ENCODE results near the gene HACL1. TPM values are rescaled to one million over a fixed set of nuclear protein-coding genes. Genes with fewer than 3 reads are reported as not detected.

Gene HACL1
- total and polyA plus RNA-seq, 4 donors = 15.6 to 29.4 (median 20.3) TPM

DNA sequence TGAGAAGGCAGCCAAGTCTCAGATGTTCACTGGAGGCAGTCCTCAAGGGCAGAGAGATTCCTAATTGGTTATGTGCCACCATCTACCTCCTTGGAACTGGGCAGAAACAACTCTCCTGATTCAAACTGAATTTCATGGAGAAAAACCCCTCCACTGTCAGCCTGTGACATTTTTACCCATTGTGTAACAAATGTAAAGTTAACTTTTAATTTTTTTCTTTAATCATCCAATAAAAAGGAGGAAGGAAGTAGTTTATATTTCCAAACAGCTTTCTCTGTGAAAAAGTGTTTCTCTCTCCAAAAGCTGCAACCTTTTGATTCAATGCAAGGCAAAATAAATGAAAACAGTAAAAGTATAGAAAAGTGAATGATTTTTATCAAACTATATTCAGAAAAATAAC lies 79.4 kb downstream of the HACL1 start:
- no peaks in the 10 kb centered on the region for H3K36me3 ChIP-seq (ENCODE audit: control insufficient read depth, insufficient read depth, low read length)
- no peak for DNase-seq (ENCODE audit: low read depth in 4 of 6, low spot score in 6 of 6)
- no peaks in the 10 kb centered on the region for H3K9me3 ChIP-seq (ENCODE audit: control insufficient read depth, insufficient read depth, low read length)
- peaks cover 3% of the 10 kb centered on the region for H3K4me1 ChIP-seq (ENCODE audit: control insufficient read depth, insufficient read depth, low read length)
- no peak overlapping the region for H3K4me3 ChIP-seq (ENCODE audit: low read depth, low read length)
- H3K27ac ChIP-seq (ENCODE audit: low read depth, low read length) = no peak overlapping the region
- no peaks in the 10 kb centered on the region for H3K27me3 ChIP-seq (ENCODE audit: control insufficient read depth, insufficient read depth, low read length)

DNA sequence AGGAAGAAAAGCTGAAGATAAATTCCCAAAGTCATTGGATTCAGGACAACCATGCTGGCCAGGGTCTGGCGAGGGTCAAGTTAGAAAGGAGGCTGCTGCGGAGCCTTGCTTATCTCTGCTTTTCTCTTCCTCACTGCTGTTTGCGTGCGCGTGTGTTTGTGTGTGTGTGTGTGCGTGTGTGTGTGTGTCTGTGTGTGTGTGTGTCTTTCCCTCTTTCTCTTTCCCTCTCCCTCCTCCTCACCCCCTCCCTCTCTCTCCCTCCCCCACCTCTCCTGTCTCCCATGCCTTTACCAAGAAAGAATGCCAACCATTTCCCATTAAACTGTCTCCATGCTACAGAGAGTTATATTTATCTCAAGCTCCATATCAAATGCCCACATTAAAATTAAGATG lies 79.8 kb downstream of the HACL1 start, which contains the start of gene COLQ:
Gene COLQ (minus strand): TSS at position 134 of the 393 bp plus-strand sequence. CDS start 81 bp downstream, at position 53.
- no peak for DNase-seq (ENCODE audit: low read depth in 4 of 6, low spot score in 6 of 6)

DNA sequence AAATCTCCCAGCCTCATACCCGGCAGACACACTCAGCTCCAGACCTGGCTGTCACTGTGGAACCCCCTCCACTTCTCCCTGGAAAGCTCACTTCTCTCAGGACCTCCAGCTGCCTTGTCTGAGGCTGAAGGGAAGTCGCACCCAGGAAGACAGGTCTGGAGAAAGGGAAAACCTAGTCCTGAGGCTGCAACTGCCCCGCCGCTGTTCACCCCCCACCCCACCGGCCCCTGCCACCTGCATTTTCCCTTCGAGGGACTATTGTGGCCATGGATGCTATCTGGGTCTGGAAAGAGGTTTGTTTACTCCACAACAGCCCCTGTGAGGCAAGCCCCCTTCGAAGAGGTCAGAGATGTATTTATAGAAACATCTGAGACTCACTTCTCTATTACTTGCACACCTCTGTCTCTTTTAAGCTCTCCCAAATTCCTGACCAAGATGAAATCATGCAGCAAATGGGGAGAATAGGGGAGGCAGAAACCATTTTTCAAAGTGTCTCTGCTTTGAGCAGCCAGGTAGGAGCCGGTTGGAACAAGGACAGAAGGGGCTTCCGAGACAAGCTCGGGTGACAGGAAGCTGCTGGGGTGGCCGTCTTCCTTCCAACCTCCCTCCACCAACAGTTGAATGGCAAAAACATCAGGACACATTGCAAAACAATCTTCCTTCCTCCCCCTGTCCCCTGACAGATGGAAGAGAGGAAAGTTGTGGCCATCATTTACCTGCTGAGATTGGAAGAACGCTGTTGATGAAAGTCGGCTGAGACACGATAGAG lies 80.4 kb downstream of the HACL1 start:
- no peak overlapping the region for H3K4me3 ChIP-seq (ENCODE audit: low read depth, low read length)
- H3K27me3 ChIP-seq (ENCODE audit: control insufficient read depth, insufficient read depth, low read length) = no peaks in the 10 kb centered on the region
- no peak overlapping the region for H3K27ac ChIP-seq (ENCODE audit: low read depth, low read length)
- 42% methylated on average over 4 of the region's 14 CpGs for WGBS (ENCODE audit: insufficient coverage)
- no peak for DNase-seq (ENCODE audit: low read depth in 4 of 6, low spot score in 6 of 6)
- peaks cover 5% of the 10 kb centered on the region for H3K4me1 ChIP-seq (ENCODE audit: control insufficient read depth, insufficient read depth, low read length)
- H3K36me3 ChIP-seq (ENCODE audit: control insufficient read depth, insufficient read depth, low read length) = no peaks in the 10 kb centered on the region
- no peaks in the 10 kb centered on the region for H3K9me3 ChIP-seq (ENCODE audit: control insufficient read depth, insufficient read depth, low read length)

More for the DNA sequence above, 79.8 kb downstream of the HACL1 start, which contains the start of gene COLQ:
- Histone ChIP-seq H3K36me3 (ENCODE audit: control insufficient read depth, insufficient read depth, low read length) (no peaks in the 10 kb centered on the region), H3K4me1 (ENCODE audit: control insufficient read depth, insufficient read depth, low read length) (no peaks in the 10 kb centered on the region), H3K27me3 (ENCODE audit: control insufficient read depth, insufficient read depth, low read length) (no peaks in the 10 kb centered on the region), H3K4me3 (ENCODE audit: low read depth, low read length) (no peak within 1 kb of the TSS), H3K9me3 (ENCODE audit: control insufficient read depth, insufficient read depth, low read length) (no peaks in the 10 kb centered on the region), H3K27ac (ENCODE audit: low read depth, low read length) (no peak within 1 kb of the TSS)
- WGBS (ENCODE audit: insufficient coverage) = no CpG with 5 or more reads among the region's 6 CpGs

DNA sequence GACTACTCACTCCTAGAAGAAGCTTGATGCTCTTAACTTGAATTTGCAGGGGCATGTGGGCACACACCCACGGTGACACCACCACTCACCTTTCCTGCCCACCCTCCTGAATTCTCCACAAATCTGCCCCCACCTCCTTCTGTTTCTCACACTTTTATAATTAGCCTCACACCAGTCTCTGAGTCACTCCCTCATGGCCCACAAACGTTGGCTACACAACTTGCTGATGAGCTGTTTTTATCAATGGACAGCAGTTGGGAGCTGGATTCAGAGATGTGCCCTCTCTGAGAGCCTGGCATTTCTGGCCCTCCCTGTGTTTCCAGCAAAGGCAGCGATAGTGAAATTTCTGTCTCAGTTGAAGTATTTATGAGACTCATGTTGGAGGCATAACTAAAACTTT lies 81.2 kb downstream of the HACL1 start:
- 75% methylated on average over 2 of the region's 3 CpGs for WGBS (ENCODE audit: insufficient coverage)
- H3K27ac ChIP-seq (ENCODE audit: low read depth, low read length) = no peak overlapping the region
- no peak for DNase-seq (ENCODE audit: low read depth in 4 of 6, low spot score in 6 of 6)
- no peaks in the 10 kb centered on the region for H3K36me3 ChIP-seq (ENCODE audit: control insufficient read depth, insufficient read depth, low read length)
- H3K27me3 ChIP-seq (ENCODE audit: control insufficient read depth, insufficient read depth, low read length) = no peaks in the 10 kb centered on the region
- no peak overlapping the region for H3K4me3 ChIP-seq (ENCODE audit: low read depth, low read length)
- no peaks in the 10 kb centered on the region for H3K9me3 ChIP-seq (ENCODE audit: control insufficient read depth, insufficient read depth, low read length)
- peaks cover 6% of the 10 kb centered on the region for H3K4me1 ChIP-seq (ENCODE audit: control insufficient read depth, insufficient read depth, low read length)

DNA sequence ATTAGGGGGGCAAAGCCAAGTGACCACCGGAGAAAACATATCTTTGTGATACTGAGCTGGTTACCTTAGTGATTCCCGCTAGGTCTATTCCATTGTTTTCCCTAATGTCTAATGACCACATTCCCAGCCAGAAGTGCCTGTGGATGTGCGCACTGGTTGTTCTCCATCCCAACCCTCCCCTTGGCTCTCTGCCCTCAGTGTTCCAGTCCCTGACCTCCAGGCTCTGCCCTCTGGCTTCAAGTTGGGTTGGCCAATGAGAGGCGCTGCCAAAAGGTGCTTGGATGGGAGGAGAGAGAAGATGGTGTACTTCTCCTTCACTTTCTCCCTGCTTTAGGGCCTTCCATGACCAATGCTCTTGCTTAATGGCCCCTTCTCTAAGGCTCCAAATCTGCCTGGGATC lies 82.3 kb downstream of the HACL1 start:
- H3K27ac ChIP-seq (ENCODE audit: low read depth, low read length) = no peak overlapping the region
- no peak for DNase-seq (ENCODE audit: low read depth in 4 of 6, low spot score in 6 of 6)
- no peaks in the 10 kb centered on the region for H3K9me3 ChIP-seq (ENCODE audit: control insufficient read depth, insufficient read depth, low read length)
- H3K36me3 ChIP-seq (ENCODE audit: control insufficient read depth, insufficient read depth, low read length) = no peaks in the 10 kb centered on the region
- 89% methylated on average over 3 of the region's 4 CpGs for WGBS (ENCODE audit: insufficient coverage)
- H3K4me1 ChIP-seq (ENCODE audit: control insufficient read depth, insufficient read depth, low read length) = peaks cover 6% of the 10 kb centered on the region
- H3K27me3 ChIP-seq (ENCODE audit: control insufficient read depth, insufficient read depth, low read length) = no peaks in the 10 kb centered on the region
- no peak overlapping the region for H3K4me3 ChIP-seq (ENCODE audit: low read depth, low read length)

DNA sequence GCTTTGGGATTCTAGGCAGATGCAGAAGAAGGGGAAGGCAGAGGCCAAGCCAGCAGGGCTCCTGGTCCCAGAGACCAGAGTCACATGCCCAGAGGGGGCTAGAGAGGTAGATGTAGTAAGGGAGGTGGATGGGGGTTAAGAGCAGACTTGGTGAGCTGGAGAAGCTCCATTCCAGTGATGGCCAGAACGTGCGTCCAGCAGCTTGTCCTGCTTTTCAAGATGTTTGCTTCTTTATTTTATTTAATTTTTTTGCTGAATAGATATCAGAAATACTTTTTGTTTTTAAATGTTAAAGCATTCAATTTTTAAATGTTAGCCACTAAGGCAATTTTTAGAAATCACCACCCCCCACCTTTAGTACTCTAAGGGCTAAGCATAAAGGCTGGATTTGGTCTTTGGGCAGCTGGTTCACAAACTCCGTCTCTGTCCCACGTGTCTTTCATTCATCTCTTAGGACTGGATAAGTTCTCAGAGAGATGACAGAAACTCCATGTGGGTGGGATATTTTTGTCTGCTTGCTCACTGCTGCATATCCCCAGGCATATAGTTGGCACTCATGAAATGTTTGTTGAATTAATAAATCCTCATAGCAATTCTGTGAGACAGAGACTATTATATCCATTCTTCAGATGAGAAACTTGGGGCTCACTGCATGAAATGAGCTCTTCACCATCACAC lies 86.6 kb downstream of the HACL1 start:
- Histone ChIP-seq H3K9me3 (ENCODE audit: control insufficient read depth, insufficient read depth, low read length) (no peaks in the 10 kb centered on the region), H3K36me3 (ENCODE audit: control insufficient read depth, insufficient read depth, low read length) (no peaks in the 10 kb centered on the region), H3K4me1 (ENCODE audit: control insufficient read depth, insufficient read depth, low read length) (peaks cover 18% of the 10 kb centered on the region), H3K27ac (ENCODE audit: low read depth, low read length) (no peak overlapping the region), H3K4me3 (ENCODE audit: low read depth, low read length) (no peak overlapping the region), H3K27me3 (ENCODE audit: control insufficient read depth, insufficient read depth, low read length) (no peaks in the 10 kb centered on the region)
- DNase-seq (ENCODE audit: low read depth in 4 of 6, low spot score in 6 of 6) = no peak
- WGBS (ENCODE audit: insufficient coverage) = no CpG with 5 or more reads among the region's 4 CpGs

DNA sequence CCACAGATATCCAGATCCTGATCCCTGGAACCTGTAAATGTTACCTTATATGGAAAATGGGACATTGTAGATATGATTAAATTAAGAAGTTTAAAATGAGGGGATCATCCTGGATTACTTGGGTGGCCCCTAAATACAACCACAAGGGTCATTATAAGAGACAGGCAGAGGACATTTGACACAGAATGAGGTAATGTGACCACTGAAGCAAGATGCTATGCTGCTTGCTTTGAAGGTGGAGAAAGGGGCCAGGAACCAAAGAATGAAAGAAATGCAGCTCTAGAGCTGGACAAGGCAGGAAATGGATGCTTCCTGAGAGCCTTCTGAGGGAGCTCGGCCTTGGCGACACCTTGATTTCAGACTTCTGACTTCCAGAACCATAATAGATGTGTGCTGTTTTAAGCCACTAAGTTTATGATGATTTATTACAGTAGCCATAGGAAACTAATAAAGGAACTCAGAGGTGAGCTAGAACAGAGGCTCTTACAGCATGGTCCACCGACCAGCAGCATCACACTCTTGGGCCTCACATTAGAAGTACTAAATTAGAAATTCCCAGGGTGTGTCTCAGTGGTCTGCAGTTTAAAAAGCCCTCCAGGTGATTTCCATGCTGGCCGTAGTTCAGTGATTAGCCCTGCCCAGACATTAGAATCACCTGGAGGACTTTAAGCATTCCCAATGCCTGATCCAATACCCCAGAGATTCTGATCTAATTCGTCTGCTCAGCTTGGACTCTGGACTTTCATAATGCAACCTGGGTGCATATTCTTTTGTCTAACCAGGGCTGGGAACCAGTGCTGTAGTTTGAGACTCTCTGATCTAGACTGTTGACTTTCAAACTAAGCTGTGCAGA lies 87.3 kb downstream of the HACL1 start:
- DNase-seq (ENCODE audit: low read depth in 4 of 6, low spot score in 6 of 6) = no peak
- no peak overlapping the region for H3K27ac ChIP-seq (ENCODE audit: low read depth, low read length)
- no peak overlapping the region for H3K4me3 ChIP-seq (ENCODE audit: low read depth, low read length)
- no peaks in the 10 kb centered on the region for H3K9me3 ChIP-seq (ENCODE audit: control insufficient read depth, insufficient read depth, low read length)
- peaks cover 18% of the 10 kb centered on the region for H3K4me1 ChIP-seq (ENCODE audit: control insufficient read depth, insufficient read depth, low read length)
- no peaks in the 10 kb centered on the region for H3K27me3 ChIP-seq (ENCODE audit: control insufficient read depth, insufficient read depth, low read length)
- no peaks in the 10 kb centered on the region for H3K36me3 ChIP-seq (ENCODE audit: control insufficient read depth, insufficient read depth, low read length)
- WGBS (ENCODE audit: insufficient coverage) = 92% methylated on average over 3 of the region's 5 CpGs

DNA sequence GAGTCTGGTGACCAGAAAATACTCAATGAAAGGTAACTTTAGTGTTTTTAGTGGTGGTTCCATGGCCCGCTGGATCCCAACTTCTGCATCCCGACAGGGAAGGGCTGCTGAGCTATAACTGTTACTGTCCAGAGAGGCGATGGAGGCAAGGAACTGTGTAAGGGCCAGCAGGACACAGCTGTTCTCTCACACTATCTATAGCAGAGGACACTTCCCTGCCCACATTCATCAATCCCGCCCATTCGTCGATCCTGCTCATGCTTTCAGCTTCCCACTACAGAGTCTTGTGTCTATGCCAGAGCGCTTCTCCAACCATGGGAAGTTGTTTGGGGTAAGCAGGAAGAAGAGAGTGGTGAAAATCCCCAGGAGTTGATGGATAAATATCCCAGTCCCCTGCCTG lies 88.3 kb downstream of the HACL1 start:
- 100% methylated on average over 3 of the region's 7 CpGs for whole genome bisulfite sequencing (ENCODE audit: insufficient coverage)
- H3K4me1 ChIP-seq (ENCODE audit: control insufficient read depth, insufficient read depth, low read length) = peaks cover 18% of the 10 kb centered on the region
- no peak for DNase-seq (ENCODE audit: low read depth in 4 of 6, low spot score in 6 of 6)
- no peaks in the 10 kb centered on the region for H3K36me3 ChIP-seq (ENCODE audit: control insufficient read depth, insufficient read depth, low read length)
- no peaks in the 10 kb centered on the region for H3K9me3 ChIP-seq (ENCODE audit: control insufficient read depth, insufficient read depth, low read length)
- H3K4me3 ChIP-seq (ENCODE audit: low read depth, low read length) = no peak overlapping the region
- no peaks in the 10 kb centered on the region for H3K27me3 ChIP-seq (ENCODE audit: control insufficient read depth, insufficient read depth, low read length)
- H3K27ac ChIP-seq (ENCODE audit: low read depth, low read length) = no peak overlapping the region

DNA sequence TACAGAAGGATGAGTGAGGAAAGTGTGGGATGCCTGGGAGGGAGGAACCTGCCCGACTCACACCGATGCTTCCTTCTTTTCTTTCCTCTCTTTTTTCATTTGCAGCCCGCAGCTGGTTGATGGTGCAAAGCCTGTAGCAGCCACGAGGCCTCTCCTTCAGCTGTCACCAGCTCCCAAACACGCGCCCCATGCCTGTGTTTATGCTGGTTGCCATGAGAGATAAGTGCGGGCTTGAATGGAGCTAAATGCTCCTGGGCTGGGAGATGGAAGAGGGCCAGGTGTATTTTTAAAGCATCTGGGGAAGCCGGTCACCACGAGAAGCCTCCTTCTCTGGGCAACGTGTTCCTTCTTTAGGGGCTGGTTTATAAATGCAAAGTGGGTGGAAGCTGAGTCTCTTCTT lies 89.2 kb downstream of the HACL1 start:
- no peaks in the 10 kb centered on the region for H3K9me3 ChIP-seq (ENCODE audit: control insufficient read depth, insufficient read depth, low read length)
- H3K4me1 ChIP-seq (ENCODE audit: control insufficient read depth, insufficient read depth, low read length) = peaks cover 18% of the 10 kb centered on the region
- H3K36me3 ChIP-seq (ENCODE audit: control insufficient read depth, insufficient read depth, low read length) = no peaks in the 10 kb centered on the region
- 29% methylated on average over 4 of the region's 10 CpGs for WGBS (ENCODE audit: insufficient coverage)
- H3K27me3 ChIP-seq (ENCODE audit: control insufficient read depth, insufficient read depth, low read length) = no peaks in the 10 kb centered on the region
- DNase-seq (ENCODE audit: low read depth in 4 of 6, low spot score in 6 of 6) = peak in 4 of 6 donors; percentile 33 to 80 (median 62)
- no peak overlapping the region for H3K27ac ChIP-seq (ENCODE audit: low read depth, low read length)
- no peak overlapping the region for H3K4me3 ChIP-seq (ENCODE audit: low read depth, low read length)

Data from spinal cord (tissue), 10 donors.